ENCODE measurements around the gene PHRF1.

PHRF1 gene

DNA sequence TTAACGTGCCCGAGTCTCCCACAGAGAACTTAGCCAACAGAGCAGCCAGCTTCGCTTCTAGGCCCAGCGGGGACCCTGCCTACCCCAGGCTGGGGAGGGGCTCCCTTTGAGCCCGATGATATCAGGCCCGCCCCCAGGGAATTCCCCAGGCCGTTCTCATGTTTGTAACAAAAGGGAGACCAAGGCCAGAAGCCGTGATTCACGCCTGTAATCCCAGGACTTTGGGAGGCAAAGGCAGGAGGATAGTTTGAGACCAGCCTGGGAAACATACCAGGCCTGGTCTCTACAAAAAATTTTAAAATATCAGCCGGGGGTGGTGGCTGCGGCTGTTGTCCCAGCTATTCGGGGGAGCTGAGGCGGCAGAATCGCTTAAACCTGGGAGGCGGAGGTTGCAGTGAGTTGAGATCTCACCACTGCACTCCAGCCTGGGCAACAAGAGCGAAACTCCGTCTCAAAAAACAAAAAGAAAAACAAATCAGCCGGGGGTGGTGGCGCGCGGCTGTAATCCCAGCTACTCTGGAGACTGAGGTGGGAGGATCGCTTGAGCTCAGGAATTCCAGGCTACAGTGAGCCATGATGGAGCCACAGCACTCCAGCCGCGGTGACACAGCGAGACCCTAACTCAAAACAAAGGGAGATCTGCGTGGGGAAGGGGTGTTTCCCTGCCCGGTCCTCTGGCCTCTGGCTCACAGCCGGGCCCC, 62.5 kb downstream of the PHRF1 start:
- TF ChIP-seq, protein P1, sequence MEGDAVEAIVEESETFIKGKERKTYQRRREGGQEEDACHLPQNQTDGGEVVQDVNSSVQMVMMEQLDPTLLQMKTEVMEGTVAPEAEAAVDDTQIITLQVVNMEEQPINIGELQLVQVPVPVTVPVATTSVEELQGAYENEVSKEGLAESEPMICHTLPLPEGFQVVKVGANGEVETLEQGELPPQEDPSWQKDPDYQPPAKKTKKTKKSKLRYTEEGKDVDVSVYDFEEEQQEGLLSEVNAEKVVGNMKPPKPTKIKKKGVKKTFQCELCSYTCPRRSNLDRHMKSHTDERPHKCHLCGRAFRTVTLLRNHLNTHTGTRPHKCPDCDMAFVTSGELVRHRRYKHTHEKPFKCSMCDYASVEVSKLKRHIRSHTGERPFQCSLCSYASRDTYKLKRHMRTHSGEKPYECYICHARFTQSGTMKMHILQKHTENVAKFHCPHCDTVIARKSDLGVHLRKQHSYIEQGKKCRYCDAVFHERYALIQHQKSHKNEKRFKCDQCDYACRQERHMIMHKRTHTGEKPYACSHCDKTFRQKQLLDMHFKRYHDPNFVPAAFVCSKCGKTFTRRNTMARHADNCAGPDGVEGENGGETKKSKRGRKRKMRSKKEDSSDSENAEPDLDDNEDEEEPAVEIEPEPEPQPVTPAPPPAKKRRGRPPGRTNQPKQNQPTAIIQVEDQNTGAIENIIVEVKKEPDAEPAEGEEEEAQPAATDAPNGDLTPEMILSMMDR (IDR thresholded peaks at IDR 0.05; ENCODE audit: insufficient read depth, low read depth, low read length, missing control alignments) = no peak
- no peak overlapping the region for H3K4me3 ChIP-seq (ENCODE audit: low read length)
- DNase-seq (ENCODE audit: low read depth) = no peak

GRCh38 chr11:639332-639955, 63.2 kb downstream of the PHRF1 start:
- DNase-seq (ENCODE audit: low read depth) = no peak
- no peak overlapping the region for H3K4me3 ChIP-seq (ENCODE audit: low read length)
- TF ChIP-seq, protein P1 (IDR thresholded peaks at IDR 0.05; ENCODE audit: insufficient read depth, low read depth, low read length, missing control alignments) = no peak

- TF ChIP-seq, protein P1 (IDR thresholded peaks at IDR 0.05; ENCODE audit: insufficient read depth, low read depth, low read length, missing control alignments) = no peak
- no peak for DNase-seq (ENCODE audit: low read depth)
- H3K4me3 ChIP-seq (ENCODE audit: low read length) = no peak overlapping the region
Observed at GRCh38 chr11:640021-640706, 63.9 kb downstream of the PHRF1 start.

- TF ChIP-seq, protein P1 (IDR thresholded peaks at IDR 0.05; ENCODE audit: insufficient read depth, low read depth, low read length, missing control alignments) = no peak
- DNase-seq (ENCODE audit: low read depth) = no peak
- no peak overlapping the region for H3K4me3 ChIP-seq (ENCODE audit: low read length)
Observed at GRCh38 chr11:641806-642370, 65.6 kb downstream of the PHRF1 start.

DNA sequence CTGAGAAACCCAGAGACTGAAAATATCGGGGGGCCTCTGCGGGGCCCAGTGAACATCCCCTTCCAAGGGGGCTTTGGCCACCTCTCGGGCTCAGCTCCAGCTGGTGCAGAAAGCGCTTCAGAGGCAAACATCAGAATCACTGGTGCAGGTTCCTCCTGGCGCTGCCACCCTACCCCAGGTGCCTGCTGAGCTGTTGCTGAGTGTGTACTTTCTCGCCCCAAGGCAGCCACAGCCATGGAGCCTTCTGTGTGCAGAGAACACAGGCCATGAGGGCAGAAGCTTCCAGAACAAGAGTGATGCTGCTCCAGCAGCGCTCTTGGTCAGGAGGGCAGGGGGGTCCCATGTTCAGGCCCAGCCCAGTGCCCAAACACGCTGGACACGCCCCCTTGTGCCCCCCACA, 67.1 kb downstream of the PHRF1 start:
- H3K4me3 ChIP-seq (ENCODE audit: low read length) = no peak overlapping the region
- TF ChIP-seq, protein P1 (IDR thresholded peaks at IDR 0.05; ENCODE audit: insufficient read depth, low read depth, low read length, missing control alignments) = no peak
- DNase-seq (ENCODE audit: low read depth) = no peak

DNA sequence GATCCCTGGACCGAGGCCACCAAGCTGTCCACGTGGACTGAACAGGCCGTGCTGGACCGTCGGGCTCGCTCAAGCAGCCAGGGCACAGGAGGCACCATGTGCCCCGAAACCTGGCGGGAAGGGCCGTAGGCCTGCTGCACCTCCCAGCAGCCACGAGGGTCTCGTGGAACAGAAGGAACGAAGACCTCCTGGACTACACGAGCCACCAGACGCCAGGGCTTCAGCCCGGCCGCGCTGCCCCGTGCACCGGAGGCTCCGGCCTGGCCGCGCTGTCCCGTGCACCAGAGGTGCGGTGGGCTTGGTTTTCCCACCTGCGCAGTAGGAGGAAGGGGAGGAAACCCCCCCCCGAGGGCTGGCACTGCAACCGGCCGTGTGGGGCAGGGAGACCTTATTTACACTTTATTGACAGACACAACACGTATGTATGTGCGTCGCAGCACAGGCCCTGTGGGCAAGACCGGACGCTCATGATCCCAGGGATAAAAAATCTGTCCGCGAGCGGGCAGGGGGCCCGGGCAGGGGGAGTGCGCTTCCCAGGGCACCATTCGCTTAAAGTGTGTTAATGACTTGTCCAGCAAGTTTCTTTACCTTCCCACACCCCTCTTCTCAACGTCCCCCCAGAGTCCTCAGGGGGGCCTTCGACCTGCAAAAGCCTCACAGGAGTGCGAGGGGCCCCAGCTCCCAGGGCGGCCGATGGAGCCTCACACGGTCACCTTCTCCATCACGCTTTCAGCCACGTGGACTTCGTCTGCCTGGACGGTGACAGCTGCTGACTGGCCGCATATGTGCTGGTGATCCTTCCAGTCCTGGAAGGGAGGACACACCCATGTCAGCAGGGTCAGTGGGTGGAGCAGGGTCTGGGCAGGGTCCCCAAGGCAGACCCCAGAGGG, 67.8 kb downstream of the PHRF1 start:
- H3K4me3 ChIP-seq (ENCODE audit: low read length) = no peak overlapping the region
- no peak for DNase-seq (ENCODE audit: low read depth)
- TF ChIP-seq, protein P1 (IDR thresholded peaks at IDR 0.05; ENCODE audit: insufficient read depth, low read depth, low read length, missing control alignments) = no peak

All from epithelial cell of esophagus (primary cell).